ENCODE data around the gene ARL14EP.
A peak's percentile ranks its signal among the peaks of the same experiment; 100 is the strongest.

ARL14EP gene

DNA sequence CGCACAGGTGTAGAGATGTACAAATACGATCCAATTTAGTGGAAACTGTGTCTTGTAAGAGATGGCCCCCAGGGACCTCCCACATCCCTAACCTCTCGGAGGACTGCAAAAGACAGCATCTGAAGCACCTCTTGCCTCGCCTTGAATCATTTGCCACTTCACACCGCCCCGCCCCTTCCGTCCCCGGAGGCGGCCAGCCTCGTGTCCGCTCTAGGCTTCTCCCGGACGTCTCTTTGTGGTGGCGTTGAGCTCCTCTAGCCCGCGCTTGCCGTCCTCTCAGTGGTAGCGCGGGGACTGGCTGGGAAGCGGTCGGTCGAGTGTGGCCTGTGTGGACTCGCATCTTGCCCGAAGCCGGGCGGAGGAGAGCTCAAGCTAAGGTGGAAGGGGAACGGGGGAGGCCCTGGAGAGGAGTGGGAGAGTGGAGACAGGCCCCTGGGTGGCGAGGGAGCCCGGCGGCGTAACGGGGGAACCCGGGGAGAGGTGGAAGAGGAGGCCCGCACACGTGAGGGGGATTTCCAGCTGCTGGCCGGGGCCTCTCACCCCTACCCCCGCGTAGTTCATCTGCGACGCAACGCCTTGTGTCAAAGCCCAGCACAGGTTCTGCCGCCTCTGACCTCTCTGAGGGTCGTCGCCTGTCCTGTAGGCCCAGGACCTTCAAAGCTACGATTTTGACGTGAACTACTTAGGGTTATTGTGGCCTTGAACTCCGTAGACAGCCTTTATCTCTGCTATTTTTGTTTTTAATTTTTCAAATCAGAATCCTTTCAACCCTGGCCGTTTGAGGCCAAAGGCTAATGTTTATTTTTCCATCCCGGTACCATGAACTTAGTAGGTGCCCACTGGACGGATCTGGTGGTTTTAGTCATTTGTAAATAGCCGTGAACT, at the start of gene ARL14EP:
Gene ARL14EP (plus strand): TSS at position 279 of the 885 bp plus-strand sequence. CDS start 7,845 bp downstream, outside the sequence.
- peak; percentile 92 to 95 for DNase-seq

DNA sequence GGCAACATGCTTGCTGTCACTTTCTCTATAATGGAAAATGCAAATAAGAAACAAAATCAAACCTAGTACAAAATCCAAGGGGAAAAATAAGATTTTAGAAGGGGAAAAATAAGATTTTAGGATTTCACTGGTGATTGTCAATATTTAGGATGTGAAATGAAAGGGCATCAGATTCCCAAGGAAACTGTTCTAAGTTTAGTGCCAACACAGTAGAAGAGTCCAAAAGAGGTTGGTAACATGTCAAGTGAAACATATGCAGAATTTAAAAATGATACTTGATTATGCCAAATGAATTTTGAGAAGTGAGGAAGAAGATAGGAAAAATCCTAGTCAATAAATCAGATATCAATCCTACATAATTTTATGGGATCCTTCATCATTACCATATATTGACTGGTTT, 45.7 kb upstream of the ARL14EP start:
- DNase-seq = no peak

DNA sequence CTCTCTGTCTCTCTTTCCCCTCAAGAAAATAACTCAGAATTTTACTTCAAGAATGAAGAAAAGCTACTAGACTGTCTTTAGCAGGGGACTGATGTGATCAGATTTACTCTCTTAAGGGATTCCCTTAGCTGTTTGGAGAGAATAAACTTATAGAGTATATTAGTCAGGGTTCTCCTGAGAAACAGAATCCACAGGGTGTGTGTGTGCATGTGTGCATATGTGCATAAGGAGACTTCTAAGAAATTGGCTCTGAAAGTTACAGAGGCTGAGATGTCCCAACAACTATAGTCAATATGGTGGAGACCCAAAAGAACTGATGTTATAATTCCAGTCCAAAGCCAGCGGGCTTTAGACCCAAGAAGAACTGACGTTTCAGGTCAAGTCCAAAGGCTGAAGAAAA, 43.1 kb upstream of the ARL14EP start:
- DNase-seq = no peak

DNA sequence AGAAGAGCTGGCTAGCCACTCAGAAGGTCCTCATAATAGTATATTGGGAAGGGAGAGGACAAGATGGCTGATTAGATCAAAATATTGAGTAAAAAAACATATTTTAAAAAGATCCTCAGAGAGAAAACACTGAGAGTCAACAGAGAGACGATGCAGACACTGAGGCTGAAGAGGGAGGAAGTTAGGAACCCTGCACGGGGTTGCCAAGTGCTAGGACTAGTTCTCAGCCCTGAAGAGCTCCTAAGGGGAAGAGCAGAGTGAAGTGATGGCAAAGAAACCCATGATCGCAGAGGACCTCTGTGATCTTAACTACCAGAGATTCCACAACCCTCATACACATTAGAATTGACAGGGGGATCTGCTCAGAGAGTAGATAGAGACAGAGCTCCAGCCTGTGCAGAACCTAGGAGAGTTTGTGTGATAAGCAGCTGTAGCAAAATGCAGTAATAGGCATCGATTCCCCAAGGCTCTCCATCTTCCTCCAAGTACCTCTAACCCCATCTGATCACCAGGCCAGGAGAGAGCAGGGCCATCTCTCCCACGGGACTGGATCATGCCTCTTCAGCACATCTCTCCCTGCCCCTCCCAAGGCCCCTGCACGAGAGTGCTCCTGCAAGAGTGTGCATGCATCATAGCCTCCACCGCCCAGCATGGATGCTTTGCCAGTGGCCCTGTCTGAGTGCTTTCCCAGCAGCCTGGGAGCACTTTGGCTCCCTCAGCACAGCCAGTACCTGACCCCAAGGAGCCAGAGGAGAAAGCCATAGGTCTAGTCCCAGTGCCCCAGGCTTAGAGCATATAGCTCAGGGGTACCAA, 41.2 kb upstream of the ARL14EP start:
- no peak for DNase-seq

DNA sequence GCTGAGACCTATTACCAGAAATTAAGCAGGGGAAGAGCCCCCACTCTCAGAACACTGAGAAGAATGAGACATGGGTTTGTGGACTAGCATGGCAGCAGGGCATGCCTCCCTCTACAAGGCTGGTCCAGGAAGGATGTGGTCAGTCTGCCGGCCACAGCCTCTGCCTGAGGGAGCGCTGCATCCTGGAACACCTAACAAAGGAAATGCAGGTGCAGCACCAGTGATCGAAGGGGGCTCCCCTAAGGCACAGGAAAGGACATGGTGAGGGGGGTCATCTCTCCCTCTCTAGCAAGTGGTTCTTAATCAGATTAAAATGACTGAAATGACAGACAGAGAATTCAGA, 40.6 kb upstream of the ARL14EP start:
- DNase-seq = no peak

DNA sequence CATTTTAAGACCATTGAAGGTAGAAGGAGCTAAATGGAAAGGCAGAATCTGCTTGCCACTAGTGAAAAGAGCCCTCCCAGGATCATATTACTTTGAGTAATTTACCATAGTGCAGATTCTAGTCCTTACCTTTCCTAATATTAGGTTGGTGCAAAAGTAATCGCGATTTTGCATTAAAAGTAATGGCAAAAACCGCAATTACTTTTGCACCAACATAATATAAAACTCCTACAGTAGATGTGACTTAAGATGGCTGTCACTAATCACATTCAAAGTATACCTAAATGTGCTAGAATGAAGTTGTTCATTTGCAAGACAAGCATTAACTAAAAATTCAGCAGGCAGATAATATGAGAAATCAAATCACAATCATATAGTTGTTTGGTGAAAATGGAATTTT, 38.1 kb upstream of the ARL14EP start:
- no peak for DNase-seq

DNA sequence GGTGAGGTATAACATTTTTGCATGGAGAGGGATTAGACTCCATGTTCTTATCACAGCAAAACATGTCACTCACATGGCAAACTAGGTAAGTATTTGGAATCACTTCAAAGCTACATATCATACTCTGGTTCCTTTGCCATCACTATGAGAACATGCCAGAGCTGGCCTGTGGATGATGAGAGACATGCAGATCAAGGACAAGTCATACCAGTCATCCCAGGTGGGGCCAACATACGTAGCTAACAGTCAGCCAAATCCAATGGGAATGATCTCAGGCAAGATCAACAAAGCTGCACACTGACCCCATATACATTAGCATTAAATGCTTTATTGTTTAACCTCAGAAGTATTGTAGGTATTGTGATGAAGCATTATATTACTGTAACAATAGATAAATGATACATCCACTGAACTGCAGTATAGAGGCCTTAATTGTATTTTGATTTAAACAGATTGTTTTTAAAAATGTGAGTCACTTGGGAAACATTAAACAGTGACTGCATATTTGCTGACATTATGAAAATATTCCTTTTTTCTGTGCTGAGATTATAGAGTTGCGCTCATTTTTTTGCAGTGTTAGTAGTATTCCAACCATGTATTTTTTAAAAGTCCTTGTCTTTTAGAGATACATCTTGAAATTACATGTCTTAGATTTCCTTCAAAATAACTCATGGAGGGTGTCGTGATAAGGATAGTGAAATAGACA, 37.3 kb upstream of the ARL14EP start:
- DNase-seq = no peak

DNA sequence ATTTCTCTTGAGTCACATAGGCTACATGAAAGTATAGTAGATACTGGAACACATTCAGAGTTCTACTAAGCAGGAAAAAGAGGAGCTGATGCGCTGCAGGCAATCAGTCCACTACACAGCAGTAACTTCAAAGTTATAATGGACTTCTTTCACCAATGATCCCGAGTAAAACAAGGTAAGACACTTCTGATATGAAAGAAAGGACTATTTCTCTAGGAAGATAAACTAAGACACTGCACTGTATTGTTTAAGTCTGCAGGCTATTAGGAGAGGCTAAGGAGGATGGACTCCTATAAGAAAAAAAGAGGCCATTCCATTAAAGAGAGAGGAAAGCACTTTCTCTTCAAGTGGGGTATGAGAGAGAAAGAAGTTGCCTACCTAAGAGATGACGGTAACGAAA, 31.6 kb upstream of the ARL14EP start:
- DNase-seq = no peak

DNA sequence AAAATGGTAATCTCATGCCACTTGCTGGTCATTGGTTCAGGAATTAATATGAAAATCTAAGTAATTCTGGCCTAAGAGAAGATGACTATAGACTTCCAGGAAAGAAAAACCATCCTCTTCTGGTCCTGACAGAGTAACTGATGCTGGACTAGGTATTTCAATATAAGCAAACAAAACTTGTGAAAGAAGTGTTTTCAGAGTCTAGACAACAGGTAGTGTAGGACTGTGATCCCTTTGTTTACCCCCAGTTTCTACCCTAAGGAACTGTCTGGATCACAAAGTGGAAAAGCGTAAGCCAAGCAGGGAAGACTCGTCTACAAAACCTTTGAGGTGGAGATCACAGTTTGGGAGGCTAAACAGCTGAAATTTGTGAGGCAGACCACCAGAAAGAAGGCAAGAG, 30.4 kb upstream of the ARL14EP start:
- DNase-seq = no peak

DNA sequence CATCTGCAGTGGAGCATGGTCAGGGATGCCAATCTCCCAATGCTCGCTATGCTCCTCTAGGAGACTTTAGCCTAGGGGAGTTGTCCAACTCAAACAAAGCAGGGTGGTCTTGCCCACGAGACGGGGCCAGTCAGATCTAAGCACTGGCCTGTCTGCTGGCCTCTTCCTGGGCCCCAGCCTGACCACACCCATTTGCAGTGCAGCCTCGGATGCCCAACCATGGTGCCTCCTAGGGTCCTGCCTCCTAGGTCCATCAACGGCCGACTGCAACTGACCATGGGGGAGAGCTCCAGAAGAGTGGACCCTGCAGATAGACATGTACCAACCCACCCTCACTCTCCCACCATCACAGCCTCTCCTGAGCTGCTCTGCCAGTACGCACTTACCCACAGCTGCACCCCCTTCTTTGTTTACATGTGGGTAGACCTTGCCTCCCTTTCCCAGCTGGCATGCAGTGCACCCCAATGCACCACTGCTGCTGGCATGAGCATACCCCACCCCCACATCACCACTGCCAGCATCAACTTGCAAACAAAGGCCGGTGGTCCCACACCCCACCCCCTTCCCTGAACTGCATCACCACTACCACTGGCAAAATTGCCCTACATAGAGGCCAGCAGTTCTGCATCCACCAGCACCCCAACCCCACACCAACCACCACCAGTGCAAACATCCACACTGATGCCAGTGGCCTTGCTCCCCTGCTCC, 27.6 kb upstream of the ARL14EP start:
- no peak for DNase-seq

DNA sequence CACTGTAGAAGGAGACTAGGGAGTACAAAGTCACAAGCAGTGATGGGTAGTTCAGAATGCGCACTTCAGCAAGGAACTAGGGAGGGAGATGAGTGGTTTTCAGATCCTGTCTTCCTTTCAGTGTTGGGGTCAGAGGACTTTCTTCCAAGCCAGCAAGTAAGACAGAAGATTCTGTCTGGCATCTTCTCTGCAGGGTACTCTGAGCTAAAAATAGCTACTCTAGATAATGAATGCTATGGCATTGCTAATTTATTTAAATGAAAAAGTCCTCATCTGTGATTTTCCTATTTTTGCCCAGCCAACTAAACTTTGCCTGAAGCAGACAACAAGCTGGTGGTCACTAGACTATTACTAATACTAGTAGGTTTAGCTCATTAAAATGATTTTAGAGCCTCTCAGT, 18.3 kb upstream of the ARL14EP start:
- DNase-seq = no peak

DNA sequence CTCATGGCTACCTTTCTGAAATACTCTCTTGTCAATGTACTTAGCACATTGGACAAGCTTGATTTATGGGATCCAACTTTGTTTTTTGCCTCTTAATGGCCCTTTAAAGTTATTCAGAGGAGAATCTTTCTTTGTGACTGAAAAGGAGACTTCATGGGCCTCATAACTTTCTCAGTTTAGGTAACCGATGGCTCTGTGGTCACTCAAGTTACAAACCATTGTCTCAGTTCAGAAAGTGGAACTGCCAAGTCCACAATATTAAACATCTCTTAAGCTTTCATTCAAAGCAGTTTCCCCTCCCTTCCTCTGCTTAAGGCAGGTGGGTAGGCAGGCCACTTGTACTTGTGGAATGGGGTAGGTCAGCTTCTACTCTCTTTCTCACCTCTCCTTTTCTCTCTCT, 12.3 kb upstream of the ARL14EP start:
- DNase-seq = no peak

DNA sequence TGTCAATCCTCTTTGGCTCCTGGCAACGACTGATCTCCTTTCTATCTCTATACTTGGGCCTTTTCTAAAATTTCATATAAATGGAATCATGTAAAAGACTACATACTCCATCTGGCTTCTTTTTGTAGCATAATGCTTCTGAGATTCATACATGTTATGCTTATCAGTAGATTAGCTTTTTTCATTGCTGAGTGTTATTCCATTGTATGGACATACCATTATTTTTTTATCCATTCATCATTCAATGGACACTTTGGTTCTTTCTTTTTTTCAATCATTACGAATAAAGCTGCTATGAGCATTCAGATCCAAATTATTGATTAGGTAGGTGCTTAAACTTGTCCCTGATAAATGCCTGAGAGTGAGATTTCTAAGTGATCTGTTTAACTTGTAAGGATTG, 11.7 kb upstream of the ARL14EP start:
- no peak for DNase-seq

DNA sequence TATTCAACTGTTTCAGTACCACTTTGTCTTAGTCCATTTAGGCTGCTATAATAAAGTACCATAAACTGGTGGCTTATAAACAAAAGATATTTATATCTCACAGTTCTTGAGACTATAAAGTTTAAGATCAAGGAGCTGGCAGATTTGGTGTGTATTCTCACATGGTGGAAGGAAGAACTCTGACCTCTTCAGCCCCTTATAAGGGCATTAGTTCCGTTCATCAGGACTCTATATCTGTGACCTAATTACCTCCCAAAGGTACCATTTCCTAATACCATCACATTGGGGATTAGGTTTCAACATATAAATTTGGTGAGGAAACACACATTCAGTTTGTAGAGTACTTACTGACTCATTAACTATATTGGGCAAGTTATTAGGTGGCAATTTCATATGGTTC, 10.7 kb upstream of the ARL14EP start:
- no peak for DNase-seq

DNA sequence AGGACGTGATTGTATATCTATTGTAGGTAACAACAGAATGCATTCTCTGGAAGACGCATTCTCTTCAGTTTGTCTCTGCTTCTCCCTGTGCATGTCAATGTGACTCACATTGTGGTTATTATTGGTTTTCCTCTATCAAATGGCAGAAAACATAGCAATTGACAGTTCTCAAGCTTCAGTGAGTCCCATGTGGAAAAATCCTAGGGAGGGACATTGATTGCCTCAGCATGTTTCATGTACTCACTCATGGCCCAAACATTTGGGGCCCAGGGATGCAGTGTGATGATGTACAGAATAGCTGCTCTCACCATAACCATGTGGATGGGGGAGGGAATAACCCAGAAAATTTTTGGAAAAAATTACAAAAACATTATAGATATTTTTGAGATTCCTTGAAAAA, 9.3 kb upstream of the ARL14EP start:
- no peak for DNase-seq

DNA sequence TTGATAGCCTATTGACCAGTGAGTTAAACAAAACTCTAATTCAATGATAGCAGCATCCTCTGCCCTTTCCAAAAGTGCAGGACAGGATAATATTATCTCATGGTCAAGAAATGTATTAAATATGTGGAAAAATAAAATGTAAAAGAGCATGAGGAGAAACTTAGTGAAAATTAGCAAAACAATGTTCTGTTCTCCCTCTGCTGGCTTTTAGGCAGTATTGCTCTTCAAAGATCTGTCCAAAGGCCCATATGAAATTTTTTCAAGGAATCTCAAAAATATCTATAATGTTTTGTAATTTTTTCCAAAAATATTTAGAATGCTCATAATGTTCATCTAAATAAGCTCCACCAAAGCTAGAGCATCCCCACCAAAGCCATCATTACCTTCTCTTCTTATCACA, 8.3 kb upstream of the ARL14EP start:
- DNase-seq = peak in 1 of 2 experiments; percentile 10

DNA sequence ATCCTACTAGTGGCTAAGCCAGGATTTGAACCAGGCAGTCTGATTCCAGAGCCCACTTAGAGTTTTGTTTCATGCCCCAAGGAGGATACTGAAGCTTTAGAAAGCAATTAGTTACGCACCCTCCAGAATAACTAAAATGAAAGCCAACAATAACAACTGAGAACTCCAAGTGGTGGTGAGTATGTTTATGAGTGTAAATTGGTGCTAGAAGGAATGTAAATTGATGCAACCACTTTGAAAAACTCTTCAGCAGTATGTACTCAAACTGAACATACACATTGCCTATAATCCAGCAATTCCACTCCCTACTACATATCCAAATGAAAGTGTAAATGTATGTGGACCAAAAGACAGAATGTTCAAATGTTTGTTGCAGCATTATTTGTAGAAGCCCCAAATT, 6.7 kb upstream of the ARL14EP start:
- no peak for DNase-seq

DNA sequence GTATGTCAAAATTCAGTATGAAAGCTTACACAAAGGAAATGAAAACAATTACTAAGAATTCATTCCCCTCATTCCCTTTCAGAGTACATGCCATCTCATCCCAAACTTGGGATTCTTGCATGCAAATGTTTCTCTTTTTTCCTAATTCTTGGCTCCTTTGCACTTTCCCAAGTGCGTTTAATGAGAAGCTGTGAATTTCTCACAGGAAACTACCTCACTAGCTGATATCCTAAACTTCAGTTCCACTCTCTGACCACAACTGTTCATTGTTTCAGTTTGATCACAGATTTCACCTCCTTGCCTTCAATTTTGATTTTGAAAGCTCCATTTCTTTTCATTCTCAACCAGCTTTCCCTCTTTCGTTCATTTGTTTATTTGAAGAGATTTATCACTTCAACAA, 5.9 kb upstream of the ARL14EP start:
- no peak for DNase-seq

DNA sequence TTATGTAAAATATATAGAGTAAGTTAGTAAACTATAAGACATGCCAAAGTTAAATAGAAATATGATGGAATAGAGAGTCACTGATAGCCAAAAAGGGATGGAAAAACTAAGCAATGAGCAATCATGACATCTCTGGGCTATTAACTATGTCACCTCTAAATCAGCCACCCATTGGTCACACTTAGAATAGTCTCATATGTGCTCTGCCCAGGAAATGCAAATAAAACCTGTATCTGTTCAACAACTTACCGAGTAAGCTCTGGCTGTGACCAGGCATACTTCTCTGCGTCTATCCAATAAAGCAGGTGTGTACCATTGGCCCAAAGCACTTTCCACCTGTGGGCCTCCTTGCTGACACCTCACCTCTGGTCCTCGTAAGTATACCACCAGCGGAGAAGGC, 1.6 kb upstream of the ARL14EP start:
- DNase-seq = no peak

DNA sequence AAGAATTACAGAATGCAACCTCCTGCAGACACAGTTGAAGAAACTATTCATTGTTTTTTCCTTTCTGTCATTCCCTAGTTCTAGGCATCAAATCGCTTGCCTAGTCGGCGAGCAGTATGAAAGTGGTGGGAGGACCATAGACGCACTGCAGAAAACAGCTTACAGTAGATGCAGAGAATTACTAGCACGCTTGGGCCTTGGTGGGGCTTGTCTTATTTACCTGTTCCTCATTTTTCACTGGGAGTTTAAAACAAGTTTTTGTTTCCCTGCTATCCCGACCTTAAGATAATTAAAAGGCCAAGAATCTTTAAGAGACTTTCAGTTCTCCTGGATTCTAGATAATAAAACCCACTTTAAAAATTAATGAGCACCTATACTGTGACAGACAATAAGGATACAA, 713 bp upstream of the ARL14EP start:
- DNase-seq = no peak

DNA sequence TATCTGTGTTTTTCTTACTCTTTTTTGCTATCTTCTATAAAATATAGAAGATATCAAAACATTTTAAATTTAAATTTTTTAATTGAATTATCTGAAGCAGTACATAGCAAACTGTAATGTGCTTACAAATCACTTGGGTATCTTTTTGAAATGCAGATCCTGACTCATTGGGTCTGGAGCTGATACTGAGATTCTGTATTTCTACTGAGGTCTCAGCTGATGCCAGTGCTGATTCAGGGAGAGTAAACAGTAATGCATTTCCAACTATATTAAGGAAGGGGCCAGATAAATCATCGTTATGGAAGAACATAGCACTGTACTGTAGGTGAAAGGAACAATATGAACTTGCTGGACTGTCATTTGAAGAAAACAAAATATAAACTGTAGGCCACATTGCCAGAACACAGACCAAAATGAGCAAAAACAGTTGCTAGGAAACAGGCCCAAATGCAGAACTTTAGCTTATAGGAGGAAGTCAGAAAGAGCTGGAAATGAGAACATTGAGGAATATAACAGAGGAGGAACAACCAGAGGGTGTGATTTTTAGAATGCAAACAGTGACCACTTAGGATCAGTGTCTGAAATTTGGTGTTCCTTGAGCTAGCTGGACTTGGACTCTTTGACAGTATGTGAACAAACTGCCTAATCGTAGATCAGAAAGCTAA, 3.3 kb downstream of the ARL14EP start:
- DNase-seq = no peak

DNA sequence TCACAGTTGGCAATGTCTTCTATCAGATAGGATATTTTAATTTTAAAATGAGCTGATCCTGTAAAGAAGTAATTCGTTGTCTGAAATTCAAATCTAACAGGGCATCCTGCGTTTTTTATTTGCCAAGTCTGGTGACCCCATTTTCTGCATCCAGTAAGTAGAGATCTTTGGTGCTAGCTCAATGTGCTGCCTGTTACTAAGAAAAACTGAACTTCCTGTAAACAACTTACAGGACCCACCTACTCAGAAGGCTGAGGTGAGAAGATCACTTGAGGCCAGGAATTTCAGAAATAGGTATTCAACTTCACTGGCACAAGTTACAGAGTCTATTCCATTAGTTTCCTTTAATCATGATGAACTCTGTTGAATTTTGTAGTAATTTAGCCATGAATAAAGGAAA, 4.0 kb downstream of the ARL14EP start:
- DNase-seq = no peak
